K562 (cell line): ENCODE results near the gene GAK.

Experiments used
- E2F3 ChIP-seq: fragments of 250-450 bp; sonication (Bioruptor Pico); IDR thresholded peaks from 2 replicates; pipeline ENCODE4 v1.4.0; 2020; ENCODE audit warnings: mild to moderate bottlenecking
- MCM3 ChIP-seq: fragments of 450-650 bp; IDR thresholded peaks from 2 replicates; pipeline ENCODE4 v1.6.1; 2016
- TF ChIP-seq, protein P1 (sequence below), 2 experiments: fragments of 450-650 bp in 1 of 2; sonication (generic) in 1 of 2; formaldehyde crosslinking in 1 of 2; IDR thresholded peaks in 1 of 2; conservative IDR thresholded peaks in 1 of 2; 2 replicates each; pipeline versions ENCODE4 v1.6.1 to v1.8.1; 2016 to 2023; ENCODE audit warnings: mild to moderate bottlenecking in 2 of 2, moderate library complexity in 2 of 2, inconsistent platforms in 1 of 2, missing genetic modification reagents in 1 of 2

DNA sequence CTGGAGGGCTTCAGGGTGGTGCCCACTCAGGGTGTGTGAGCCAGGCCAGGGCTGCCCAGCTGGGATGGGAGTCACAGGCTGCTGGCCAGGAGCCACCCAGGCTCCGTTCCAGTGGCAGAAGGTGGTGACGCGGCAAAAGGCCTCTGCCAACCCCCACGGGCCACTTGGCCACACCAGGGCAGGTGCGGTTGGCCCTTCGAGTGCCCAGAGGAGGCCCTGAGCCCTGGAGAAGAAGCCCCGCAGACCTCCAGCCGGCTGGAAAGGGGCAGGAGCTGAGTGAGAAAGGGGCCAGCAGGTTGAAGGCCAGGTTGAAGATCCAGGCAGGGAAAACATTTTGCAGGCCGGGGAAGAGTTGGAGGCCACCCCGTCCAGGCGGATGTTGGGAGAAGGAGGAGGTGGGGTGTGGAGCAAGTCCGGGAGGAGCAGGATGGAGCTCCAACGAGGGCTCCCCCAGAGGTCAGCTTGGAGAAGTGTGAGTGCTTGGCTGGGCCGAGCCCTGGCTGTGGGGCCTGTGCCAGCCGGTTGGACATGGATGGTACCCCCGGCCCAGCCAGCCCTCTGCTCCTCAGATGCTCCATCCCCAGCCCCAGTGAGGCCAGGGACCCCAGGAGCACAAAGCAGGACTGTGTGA, 103.4 kb downstream of the GAK start:
- TF ChIP-seq MCM3: no peak
- TF ChIP-seq, protein P1, sequence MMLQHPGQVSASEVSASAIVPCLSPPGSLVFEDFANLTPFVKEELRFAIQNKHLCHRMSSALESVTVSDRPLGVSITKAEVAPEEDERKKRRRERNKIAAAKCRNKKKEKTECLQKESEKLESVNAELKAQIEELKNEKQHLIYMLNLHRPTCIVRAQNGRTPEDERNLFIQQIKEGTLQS (IDR thresholded peaks at IDR 0.05): no peak
- TF ChIP-seq, protein P1 (CRISPR knock-in tag; conservative IDR thresholded peaks at IDR 0.05): no peak
- no peak for TF ChIP-seq E2F3 (CRISPR knock-in tag)
